Measurements from ENCODE around the gene SATB2. TPM values are rescaled to one million over a fixed set of nuclear protein-coding genes. Genes with fewer than 3 reads are reported as not detected.
A peak's percentile ranks its signal among the peaks of the same experiment; 100 is the strongest.

SATB2 gene
- polyA plus RNA-seq, 1 donor = 2.4 TPM

DNA sequence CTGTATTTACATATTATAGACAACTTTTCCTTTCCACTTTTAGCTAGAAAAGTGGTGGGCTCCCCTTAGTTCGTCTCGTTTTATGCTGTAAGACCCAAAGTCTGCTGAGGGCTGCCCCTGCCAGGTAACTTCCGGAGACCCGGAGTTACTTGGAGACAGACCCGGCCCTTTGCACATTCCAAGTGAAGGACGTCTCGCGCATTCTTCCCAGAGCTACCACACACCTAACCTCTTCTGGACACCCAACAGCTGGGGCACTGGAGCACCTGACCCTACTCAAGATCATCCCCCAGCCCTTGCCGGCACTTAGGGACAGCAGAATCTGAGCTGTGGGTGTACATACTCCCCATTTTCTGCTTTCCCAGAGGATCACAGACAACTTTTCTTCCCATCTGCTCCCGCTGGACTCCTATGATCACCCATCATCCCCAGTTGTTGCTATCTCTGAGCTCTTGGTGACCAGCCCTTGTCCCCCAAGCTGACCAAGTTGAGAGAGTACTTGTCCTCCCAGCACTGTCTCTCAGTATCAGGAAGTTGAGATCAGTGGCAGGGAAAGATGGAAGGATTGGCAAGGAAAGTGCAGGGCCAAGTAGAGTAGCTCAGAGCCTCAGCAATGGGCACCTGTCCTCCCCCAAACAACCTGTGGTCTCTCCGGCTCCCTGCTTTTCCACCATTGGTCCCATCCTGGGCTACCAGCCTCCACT is 8.4 kb upstream of the SATB2 start:
- no peak for DNase-seq (ENCODE audit: low read depth)

DNA sequence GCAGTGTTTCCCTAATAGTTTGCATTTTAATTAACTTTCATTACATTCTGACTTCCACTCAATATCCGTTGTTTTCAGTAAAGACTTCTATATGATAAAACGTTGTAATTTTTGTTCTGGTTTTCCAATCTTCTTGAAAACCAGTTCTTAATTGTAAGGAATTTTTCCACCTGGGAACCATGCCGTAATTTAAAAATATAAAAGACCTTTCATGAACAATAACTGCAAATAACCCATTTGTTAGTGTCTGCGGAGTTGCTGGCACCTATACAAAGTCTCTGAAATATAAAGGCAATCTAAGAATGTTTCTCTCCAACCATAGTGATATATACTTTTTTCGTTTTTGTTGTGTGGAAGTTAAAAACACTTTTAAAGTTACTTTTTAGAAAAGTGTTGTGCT is 7.7 kb upstream of the SATB2 start:
- no peak for DNase-seq (ENCODE audit: low read depth)

DNA sequence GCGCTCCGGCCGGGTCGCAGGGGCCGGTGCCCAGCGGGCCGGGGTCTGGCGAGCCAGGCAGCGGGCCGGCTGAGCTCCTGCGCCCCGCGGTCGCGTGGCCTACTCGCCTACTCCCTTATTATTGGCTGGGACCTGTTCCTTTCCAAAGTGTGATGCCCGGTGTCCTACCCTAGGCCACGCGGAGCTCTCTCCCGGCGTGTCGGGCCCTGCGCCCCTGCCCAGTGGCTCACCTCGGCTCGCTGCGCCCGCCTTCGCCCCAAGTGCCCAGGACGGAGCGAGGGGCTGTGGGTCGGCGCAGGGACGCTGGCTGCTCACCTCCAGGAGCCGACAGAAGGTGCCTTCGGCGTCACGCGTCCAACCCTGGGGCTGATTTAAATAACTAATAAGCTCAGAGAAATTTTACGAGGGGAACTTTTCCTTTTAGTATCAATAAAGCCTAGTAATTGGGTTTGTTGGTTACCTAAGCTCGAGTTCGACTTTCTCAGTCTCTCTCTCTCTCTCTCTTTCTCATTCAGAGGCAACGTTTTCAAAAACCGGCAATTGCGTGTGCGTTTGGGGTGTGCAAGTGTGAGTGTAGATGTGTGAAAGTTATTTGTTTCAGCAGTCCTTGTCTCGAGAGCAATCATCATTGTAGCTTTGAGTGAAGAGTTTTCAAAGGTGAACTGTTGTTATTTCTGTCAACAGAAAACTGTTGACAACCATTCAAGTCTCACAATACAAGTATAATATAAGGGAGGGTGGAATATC is 7.0 kb upstream of the SATB2 start:
- no peak for DNase-seq (ENCODE audit: low read depth)

DNA sequence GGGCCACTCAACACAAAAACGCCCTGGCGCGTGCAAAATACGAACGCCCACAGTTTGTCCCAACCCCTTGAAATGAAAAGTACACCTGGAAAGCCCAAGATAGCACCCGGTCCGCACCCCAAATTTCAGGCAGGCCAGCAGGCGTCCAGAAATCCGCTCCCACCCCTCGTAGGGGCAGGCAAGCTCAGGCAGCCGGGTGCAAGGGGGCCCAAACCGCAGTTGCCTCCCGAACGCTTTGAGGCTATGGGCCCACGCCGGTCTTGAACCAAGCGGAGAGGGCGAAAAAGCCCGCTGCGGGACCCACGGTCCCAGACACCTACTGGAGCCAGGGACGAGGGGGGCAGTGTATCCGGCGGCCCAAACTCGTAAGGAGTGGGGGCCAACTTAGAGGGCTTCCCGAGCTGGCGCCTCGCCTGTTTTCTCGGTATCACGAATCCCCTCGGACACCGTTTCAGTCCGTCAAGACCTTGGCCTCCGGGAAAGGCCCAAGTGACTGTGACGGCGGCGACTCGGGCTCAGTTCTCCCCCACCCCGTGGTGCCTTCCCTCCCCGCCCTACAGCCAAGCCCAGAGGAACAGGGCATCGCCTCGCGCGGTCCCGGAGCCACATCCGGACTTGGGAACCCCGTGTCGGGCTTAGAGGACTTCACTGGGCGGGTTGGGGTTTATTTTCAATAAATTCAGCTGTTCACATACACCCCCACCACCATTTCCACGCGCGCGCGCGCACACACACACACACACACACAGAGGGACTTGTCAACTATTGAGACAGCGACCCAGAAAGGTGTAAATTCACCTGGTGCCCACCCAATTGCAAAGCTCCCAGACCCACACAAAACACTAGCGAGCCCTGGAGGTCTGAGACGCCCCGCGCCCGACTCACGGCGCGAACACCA is 6.2 kb upstream of the SATB2 start:
- DNase-seq (ENCODE audit: low read depth) = no peak

DNA sequence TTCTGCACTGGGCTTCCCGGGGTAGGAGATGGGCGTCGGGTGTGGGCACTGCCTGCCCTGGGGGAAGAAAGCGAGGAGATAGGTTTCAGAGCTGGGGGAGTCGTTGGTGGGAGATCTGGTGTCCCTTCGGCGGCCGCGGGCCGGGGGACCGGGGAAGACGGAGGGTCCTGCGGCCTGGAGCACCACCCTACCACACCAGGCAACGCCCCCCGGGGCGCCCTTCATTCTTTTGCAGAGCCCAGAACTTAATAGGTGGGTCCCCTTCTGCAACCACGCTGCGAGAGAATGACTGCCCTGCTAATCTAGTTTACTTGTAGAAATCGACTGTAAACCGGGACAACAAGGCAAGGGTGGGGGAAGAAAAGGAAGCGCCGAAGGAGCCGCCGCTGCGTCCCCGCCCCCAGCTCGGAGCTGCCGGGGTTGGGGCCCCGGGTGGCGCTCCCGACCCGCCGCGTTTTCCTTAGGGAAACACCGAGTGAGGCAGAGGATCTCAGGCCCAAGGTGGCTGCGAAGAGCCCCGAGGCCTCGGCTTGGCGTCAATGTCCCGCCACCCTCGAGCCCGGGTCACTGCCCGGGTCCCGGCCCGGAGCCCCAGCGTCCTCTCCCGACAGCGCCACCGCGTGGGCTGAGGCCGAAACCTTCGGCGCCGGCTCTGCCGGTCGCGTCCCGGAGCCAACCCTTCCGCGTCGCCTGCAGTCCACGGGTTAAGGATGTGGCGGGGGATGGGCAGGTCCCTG is 5.4 kb upstream of the SATB2 start:
- no peak for DNase-seq (ENCODE audit: low read depth)

DNA sequence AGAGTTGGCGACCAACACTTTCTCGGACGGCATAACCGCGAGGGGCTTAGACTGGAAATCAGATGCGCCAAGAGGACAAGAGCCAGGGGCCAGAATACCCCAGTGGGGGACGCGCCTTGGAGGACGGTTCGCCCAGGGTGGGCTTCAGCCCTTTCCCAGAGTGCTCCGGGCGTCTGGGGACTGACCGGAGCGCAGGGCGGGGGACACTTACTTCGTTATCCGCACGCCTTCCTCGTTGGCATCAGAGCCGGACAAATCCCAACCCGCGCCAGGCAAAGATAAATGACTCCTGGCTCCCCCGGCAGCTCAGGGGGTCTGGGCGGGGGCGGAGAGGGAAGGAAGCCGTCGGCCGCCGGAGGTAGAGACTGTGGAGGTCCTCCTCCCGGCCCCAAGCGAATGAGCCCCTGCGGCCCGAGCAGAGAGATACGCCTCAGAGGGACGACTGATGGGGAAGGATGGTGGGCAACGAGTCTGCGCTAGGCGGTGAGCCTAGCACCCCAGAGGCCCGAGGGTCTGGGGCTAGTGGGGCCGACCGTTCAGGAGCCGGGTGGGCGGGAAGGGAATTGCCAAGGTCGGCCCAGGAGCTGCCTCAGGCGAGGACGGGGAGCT is 4.7 kb upstream of the SATB2 start:
- no peak for DNase-seq (ENCODE audit: low read depth)

DNA sequence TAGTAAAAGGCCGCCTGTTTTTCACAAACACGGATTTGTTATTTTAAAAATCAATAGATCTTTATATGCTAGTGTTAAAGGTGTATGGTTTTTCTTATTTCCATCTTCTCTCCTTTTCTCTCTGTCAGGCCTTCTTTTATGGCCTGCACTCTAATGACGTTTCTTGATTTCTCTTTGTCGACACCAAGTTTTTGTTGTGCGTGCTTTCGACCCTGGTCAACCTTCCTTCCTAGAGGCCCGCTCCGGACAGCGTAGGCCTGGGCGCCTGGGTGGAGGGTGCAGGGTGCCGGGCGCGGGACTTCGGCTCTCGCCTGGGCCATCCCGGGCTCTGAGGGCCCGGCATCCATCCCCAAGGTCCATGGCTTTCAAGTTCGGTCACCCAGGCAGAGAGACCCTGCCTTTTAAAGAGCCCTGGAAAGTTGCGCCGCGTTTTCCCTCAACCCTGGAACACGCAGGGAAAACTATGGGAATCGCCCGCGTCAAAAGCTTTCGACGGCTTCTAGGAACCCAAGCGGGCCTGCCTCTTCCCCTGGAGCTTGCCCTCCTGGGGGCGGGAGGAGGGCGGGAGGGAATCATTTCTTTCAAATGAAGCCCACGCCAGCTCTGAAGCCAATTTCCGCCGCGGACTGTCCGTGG is 4.1 kb upstream of the SATB2 start:
- DNase-seq (ENCODE audit: low read depth) = no peak

DNA sequence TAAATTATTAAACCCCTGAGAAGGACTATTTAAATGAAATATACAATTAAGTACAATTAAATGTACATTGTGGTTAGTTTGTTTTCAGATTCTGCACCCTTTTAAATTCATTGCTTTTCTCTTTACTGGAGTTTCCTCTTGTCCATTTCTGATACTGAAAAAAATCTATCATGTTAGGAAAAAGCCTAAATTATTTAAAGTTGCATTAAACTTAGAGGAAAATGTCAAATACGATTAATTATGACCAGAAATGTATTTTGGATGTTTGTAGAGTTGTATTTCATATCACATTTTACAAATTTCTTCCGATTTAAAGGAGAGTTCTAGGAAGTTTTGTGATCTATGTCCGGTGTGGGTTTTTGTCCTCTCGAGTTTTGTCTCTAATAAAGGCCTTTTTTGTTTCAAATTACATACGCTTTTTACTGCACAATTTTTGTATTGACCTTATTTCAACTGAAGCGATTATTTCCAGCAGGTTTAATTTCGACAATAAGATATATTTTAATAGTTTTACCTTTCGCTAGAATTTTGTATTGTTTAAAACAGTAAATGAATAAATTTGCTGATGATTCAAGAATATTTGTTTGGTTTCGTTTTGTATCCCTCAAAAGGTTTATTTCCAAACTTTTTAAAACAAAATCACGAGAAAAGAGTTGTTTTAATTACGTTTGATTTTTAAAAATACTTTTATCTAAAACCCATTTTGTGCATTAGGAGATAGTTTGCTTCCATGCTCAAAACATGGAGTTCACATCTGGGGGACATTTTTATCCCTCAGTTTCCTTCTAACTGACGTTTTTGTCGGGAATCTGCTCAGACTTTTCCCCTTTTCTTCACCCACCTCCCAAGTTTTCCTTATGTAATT is 3.3 kb upstream of the SATB2 start:
- no peak for DNase-seq (ENCODE audit: low read depth)

DNA sequence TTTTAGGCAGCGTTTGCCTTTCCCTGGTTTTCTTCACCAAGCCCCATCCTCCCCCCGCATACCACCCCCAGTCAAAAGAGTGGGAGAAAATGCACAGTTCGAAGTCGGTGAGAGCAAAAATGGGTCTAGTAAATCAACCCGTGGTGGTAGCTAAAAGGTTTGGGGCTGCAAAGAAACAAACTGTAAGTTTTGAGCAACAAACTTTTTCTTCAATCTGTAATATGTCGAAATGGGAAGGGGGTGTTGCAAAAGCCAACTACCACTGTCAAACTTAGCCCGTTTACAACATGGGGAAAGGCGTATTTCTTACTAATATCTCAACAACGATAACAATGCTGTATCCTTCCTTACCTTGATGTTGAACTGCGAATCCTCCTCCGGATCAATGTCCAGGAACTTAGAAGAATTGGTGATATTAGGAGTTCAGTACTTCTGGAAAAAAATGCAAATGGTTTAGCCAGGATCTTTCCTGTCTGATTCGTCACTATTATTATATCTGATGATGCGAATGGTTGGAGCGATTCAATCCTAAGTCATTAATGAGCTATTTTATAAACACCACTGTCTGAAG is 2.4 kb upstream of the SATB2 start:
- no peak for DNase-seq (ENCODE audit: low read depth)

DNA sequence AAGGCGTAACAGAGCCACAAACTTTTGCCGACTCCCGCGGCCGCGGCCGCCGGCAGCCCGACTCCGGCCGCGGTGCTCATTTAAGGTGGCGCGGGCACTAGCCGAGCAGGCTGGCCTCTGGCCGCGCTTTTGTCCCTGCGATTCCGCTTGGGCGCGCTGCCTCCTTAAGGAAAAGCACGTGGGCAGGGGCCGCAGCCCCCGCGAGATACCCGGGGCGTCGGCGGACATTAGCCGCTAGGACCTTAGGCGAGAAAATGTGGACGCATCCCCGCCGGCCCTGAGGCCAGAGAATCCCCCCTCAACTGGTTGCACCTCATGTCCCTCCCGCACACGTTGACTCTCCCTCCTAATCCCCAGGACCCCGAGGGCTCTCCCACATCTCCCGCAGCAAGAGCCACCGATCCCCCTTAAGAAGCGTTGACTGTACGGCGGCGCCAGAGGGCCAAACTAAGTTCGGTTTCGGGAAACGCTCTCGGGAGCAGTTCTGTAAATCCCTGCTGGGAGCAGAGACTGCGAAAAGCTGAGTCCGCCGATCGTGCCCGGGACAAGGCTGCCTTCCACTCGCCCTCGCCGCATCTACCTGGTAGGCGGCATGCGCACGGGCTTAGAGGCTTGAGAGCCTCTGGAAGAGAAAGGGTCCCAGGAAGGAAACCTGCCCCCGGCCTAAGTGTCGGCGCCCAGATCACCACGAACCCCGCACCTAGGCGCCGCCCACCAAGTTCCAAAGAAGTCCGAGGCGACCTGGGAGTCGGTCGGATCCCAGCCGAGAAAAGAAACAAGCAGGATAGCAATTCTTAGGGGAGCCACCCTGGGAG is 1.8 kb upstream of the SATB2 start:
- DNase-seq (ENCODE audit: low read depth) = peak; percentile 67

DNA sequence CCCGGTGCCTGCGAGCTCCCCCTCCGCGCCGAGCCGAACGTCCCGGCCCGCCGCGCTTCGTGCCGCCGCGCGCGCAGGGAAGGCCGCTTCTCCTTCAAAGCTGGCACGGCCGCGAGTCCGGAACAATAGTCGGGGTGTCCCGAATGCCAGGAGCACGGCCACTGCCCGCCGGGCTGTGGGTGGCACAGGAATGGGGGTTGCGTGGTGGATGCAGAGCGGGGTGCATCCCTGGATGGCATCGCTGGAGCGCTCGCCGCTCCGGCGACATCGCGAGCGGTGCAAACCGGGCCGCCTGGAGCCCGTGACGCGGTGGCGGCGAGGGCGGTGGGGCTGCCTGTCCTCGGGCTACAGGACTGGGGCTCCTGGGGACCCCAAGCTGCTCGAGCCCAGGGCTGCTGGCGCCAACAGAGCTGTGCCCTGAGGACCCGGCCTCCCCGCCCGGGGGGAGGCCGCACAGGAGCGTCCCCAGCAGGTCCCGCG is 1.1 kb upstream of the SATB2 start:
- no peak for DNase-seq (ENCODE audit: low read depth)

DNA sequence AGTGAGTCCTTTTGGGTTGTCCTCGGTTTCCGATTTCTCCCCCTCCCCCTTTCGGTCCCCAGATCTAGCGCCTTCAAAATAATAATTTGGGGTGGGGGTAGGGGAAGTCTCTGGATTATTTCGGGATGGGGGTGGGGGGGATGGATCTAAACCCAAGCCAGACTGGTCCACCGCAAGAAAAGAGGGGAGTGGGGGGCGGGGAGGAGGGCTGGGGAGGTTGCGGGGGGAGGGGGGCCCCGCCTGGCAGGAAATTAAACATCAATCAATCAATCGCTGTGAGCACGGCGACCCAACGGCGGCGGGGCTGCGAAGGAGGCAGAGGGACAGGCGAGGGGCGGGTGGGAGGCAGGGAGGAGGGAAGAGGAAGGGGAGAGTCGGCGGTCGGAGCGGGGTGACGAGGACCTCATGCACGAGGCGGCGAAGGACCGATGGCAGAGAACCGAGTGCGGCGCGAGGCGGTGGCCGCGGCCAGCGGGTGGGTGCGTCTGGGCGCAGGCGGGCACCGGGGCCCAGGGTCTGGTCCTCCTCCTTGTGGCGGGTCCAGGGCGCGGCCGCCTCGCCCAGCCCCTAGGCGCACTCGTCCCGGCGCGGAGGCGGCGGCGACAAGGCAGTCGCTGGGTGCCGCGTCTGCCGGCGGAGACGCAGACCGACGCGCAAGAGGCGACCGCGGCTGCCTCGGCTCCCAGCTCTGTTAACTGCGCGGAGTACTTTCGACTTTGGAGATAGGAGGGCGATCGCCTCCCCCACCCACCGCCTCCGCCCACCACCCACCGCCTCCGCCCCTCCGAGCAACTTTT is 468 bp upstream of the SATB2 start:
- DNase-seq (ENCODE audit: low read depth) = no peak

DNA sequence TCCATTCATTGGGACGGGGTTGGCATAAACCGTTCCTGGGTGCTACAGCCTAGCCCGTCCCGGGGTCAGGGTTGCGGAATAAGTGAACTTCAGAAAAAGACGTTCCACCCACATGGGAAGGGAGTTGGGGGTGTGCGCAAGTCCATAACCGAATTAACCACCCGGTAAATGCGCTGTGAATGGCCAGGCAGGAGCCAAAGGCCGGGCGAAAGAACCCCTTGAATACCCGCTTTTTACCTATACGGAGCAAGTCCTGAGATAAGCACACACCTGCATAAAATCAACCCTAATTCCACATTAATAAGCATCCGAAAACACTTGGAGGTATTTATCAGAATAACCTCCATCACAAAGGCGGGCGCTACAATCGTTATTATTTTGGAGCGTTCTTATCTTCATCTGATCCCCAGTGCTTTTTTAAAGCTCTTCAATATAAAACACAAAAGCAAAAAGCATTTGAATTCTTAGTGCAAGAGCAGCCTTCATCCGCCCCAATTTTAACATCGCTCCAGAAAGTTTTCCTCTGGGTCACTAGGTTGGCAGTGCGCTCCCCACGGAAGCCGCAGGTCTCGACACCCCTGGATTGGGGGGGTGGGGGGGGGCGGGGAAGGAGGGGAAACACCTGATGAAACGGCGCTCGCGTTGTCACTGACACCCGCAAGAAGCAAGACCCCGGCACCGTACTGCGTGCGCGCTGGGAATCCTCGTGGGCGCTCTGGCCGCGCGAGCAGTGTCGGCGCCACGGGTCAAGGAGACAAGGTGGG is 1.2 kb downstream of the SATB2 start:
- DNase-seq (ENCODE audit: low read depth) = no peak

DNA sequence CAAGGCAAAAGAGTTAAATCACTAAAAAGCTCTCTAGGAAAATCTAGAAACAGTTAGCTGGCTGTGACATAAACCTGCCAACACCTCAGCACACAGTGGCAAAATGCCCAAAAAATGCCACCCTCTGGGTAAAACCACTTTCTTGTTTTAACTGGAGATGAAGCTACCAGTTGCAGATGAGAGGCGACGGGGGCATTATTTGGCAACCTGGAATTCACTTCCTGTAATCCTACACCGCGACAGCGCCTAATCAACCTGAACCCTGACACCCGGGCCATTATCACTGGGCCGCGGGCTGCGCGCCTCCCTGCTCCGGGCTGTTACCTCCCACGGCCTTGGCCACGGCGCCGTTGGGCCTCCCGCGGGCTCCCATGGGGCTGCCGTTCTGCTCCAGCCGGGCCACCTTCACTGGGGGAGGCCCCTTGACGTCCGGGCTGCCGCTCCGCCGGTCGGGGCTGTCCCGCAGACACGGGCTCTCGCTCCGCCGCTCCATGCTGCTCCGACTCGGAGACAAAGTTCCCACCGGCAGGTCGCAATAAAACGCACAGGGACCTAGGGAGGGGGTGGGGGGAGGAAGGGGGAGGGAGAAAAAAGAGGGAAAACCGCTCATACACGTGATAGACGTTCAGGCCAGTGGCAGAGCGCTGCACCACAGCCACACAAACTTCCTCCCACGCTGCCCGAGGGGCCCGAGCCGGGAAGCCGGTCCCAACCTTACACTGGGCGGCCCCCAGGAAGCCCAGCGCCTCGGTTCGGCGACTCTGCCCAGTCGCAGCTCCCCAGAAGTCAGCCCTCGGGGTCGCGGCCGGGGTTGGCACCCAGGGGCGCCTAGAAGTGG is 2.0 kb downstream of the SATB2 start:
- DNase-seq (ENCODE audit: low read depth) = no peak

DNA sequence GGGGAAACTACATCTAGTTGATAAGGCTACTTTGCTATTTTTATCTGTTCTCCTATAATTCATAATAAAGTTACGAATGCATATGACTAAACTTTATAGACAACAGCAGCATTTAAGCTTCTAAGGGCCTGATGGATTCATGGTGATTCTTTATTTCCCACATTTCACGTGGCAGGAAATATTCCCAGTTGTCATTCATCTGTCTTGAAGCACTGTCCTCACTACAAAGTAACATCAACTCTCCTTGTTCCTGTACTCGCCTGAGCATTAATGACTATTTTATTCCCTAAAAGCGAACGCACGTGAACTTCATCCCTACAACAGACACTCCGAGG is 2.6 kb downstream of the SATB2 start:
- DNase-seq (ENCODE audit: low read depth) = no peak

DNA sequence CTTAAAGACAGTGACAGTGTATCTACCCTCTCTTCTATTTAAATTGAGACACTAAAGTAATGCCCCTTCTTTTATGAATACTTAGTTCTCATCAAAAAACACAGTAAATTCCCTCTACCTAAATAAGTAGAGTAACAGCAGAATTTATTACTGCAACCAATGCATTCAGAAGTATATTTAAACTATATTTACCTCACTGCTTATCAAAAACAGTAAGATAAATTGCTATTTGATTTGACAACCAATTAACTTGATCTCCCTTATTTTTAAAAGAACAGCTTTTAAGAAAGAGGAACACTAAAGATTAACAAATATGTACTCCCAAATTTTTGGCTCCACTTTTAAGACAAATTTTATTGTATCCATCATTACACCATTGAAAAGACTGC is 4.8 kb downstream of the SATB2 start:
- no peak for DNase-seq (ENCODE audit: low read depth)
